HG03039 (cell line): ENCODE measurements around the gene LHX4.
A peak's percentile ranks its signal among the peaks of the same experiment; 100 is the strongest.

ENCODE experiments used
- ATAC-seq: cut with Tn5 transposase; IDR thresholded peaks from one replicate; pipeline ENCODE4 v1.9.1; 2021; ENCODE audit warnings: mild to moderate bottlenecking, moderate library complexity; ENCODE audit not compliant: unreplicated experiment

LHX4 gene

GRCh38 chr1:180224902-180225301 is 5.2 kb upstream of the LHX4 start:
- ATAC-seq = no peak

DNA sequence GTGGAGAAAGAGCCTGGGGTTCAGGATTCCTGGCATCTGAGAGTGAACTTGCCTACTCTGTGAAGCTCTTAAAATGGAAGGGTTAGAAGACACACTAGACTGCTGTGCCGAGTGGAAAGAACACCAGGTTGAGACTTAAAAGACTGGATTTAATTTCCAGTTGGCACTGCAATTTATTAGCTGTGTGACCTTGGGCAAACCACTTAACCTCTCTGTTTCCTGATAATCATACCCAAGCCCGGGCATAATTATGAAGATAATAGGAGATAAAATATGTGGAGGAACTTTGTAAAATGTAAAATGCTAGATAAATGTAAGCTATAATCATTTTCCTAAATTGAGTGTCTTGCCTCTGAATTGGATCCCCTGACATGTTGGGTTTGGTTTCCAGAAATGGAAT is 4.7 kb upstream of the LHX4 start:
- no peak for ATAC-seq

- ATAC-seq = no peak
Measured at GRCh38 chr1:180227861-180228647, 2.0 kb upstream of the LHX4 start.

GRCh38 chr1:180228648-180229482 is 1.2 kb upstream of the LHX4 start:
- peak; percentile 12 for ATAC-seq

DNA sequence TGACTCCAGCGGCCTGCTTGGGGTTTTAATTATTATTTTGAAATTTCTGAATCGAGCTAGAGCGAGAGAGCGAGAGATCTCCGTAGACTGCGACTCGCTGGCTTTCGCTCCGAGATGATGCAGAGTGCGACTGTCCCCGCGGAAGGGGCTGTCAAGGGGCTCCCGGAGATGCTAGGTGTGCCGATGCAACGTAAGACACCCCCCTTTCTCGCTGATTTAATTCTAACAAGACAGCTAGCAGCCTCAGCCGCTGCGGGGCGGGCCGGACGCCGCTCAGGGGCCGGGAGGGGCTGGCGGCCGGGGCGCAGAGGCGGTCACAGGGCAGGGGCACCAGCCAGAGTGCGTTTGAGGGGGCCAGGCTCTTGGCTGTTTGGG is 339 bp downstream of the LHX4 start:
- no peak for ATAC-seq

DNA sequence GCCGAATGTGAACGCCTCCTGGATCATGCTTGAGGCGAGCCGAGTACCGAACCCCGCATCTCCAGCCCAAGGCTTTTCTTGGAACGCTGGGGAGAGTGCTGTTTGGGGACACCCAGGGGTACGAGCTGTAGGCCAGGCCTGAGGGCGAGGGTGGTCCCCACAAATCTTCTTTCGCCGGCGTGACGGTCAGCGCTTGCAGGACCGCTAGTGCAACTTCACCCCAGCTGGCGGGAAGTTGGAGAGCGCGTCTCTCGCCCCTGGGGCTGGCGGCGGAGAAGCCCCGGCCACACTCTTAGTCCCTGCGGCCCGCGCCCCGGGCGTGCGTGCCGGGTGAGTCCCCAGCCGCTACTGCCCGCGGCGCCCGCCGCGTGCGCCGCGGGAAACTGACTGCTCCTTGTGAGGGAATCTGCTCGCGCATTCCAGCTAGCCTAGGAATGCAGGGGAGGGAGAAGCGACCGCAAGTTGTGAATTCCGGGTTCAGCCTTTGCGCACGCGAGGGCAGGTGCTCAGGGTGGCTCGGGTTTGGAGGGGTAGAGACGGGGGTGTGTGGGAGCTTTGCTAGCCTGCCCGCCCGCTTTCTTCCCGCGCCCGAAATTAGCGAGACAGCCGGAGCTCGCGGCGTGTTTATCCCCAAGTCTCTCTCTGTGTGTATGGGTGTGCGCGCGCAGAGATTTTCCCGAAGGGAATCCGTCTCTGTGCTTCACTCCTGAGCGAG is 884 bp downstream of the LHX4 start:
- ATAC-seq = no peak

- ATAC-seq = no peak
Measured at GRCh38 chr1:180231506-180231921, 1.4 kb downstream of the LHX4 start.

DNA sequence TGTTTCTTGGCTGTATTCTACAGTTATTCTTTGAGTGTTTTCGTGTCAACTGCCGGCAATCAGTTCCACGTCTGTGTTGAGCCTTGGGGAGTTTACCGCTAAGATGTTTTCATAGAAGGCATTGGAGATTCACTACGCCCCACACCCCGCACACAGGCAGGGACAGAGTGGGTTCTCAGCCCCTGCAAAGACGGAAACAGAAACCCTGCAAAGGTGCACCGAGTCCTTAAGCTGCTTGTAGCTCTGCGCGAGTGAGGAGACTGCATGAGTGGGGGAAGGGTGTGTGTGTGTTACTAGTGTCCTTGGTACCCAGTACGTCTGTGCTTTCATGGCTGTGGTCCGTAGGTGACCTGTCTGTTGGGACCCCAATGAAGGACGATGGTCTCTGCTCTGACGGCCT is 1.9 kb downstream of the LHX4 start:
- ATAC-seq = no peak

GRCh38 chr1:180232521-180233043 is 2.5 kb downstream of the LHX4 start:
- ATAC-seq = no peak

GRCh38 chr1:180233191-180234011 is 3.3 kb downstream of the LHX4 start:
- no peak for ATAC-seq

DNA sequence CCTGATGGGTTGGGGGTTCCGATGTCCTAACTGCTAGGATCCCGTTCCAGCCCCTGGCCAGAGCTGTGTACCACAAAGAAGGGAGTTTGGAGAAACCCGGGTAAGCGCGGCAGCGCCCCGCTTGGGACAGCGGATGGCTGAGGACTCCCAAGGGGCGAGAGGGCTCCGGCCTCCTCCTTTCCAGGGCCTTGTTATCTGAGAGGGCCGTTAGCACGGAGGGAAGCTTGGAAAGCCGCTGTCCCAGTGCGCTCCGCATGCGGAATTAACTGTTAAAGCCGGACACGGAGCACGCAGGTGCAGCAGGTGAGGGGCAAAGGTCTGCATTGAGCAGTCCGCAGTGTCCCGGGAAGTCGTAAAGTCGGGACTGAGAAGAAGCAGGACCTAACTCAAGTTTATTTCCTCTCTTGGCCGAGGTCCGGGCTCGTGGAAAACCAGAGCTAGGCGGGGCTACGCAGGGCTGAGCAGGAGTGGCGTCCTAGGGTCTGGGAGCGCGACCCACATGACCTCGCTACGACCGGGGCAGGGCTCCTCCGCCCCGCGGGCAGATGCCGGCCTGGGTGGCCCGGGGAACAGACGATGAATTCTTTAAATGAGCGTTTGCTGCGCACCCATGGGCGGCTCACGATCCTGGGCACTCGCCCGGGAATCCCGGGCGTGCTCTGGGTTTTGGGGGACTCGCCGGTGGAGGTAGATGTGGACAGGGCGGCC is 4.5 kb downstream of the LHX4 start:
- ATAC-seq = no peak

- ATAC-seq = no peak
Measured at GRCh38 chr1:180235077-180235501, 5.0 kb downstream of the LHX4 start.

DNA sequence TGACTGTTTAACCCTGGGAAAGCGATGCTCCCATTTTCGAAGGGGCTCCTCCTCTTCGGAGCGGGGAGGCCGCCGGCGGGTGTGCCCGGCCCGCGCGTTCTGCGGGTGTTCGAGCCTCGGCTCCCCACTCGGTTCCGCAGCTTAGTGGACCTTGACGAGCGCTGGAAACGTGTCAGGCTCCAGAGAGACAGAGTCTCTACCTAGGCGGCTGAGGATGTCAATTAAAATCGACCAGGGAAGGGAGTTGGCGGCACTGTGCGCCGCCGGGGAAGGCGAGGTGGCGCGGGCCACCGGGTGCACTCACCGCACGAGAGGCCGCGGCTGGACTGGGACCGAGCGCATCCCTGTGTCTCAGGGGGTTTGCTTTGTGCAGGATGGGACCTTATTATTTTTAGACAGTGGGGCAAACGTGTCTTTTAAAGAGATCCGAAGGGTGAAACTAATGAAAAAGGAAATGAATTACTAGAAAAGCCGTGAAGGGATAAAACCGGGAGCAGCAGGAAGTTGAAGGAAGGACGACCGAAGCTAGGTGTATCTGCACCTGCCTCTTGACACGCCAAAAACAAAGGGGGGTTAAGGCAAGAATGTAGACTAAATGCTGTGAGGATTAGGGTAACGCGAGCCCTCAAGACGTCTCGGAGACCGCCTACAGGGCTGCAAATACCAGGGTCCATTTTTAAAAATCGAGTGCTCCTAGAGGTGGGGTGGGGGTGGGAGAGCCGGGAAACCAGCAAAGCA is 5.6 kb downstream of the LHX4 start:
- ATAC-seq = no peak

DNA sequence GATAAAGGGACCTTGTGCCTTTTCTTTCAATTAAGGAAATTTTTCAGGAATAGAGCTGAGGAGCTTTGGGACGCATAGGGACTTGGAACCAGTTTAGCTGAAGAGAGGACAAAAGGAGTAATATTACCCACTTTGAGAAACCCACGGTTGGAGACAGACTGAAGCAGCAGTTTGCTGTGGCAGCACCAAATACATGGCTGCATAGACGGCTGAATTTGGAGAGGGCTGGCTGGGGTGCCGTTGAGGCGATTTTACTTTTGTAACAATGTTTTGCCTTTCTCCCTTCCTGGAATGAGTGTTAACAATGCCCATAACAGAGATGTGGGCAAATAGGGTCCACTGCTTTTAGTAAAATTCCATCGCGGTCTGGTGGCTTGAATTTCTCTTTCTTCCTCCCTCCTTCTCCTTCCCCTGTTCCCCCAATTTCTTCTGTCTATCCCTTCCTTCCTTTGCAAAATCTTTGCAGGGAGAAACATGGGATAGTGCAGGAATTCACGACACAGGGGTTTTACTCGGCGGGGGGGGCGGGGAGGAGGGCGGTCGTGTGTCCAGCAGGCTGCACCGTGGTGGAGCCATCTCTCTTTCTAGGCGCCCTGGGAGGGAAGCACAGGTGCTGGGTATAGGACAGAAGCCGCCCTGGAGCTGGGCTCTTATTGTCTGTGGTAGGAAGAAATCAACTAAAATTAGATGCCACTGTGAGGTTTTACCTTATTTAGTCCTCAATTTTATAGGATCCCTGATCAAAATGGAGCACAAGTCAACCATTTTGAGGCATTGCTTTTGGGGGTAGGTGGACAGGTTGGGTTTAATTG is 6.8 kb downstream of the LHX4 start:
- ATAC-seq = no peak

- no peak for ATAC-seq
Measured at GRCh38 chr1:180237869-180238476, 7.9 kb downstream of the LHX4 start.

DNA sequence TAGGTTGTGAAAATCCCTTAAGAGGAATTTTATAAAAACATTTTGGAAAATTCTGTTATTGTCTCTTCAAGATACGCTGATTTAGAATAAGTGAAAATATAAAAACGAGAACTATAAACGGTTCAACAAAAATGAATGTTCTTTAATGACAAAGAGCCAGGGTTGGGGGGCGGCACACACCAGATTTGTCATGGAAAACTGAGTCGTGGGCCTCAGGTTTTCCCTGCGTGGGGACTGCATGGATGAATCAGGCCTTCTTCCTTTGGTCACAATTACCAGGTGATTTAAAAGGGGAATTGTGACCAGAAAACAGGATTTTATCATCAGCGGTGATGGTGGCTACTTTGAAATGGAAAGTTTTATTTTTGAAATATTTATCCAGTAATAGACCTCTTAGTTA is 8.6 kb downstream of the LHX4 start:
- no peak for ATAC-seq

- no peak for ATAC-seq
Measured at GRCh38 chr1:180239145-180240096, 9.4 kb downstream of the LHX4 start.
